DOHH2 (cell line): ENCODE measurements around the gene SCFD2.

Experiments
- CTCF ChIP-seq: fragments of 200-600 bp; sonication (generic); IDR thresholded peaks from one replicate; pipeline ENCODE4 v1.5.1; 2014; ENCODE audit warnings: antibody characterized with exemption, mild to moderate bottlenecking, low read depth, low read length; ENCODE audit not compliant: poor library complexity, severe bottlenecking
- EZH2phosphoT487 ChIP-seq: fragments of 200-600 bp; sonication (generic); IDR thresholded peaks from 2 replicates; pipeline ENCODE4 v1.6.1; 2017; ENCODE audit warnings: borderline replicate concordance, mild to moderate bottlenecking, antibody characterized with exemption, low read length, moderate library complexity, mixed read lengths

GRCh38 chr4:52889354-52889753, 476.5 kb downstream of the SCFD2 start:
- TF ChIP-seq CTCF (no peak), EZH2phosphoT487 (no peak)
